ENCODE measurements around the gene CTPS1.

DNA sequence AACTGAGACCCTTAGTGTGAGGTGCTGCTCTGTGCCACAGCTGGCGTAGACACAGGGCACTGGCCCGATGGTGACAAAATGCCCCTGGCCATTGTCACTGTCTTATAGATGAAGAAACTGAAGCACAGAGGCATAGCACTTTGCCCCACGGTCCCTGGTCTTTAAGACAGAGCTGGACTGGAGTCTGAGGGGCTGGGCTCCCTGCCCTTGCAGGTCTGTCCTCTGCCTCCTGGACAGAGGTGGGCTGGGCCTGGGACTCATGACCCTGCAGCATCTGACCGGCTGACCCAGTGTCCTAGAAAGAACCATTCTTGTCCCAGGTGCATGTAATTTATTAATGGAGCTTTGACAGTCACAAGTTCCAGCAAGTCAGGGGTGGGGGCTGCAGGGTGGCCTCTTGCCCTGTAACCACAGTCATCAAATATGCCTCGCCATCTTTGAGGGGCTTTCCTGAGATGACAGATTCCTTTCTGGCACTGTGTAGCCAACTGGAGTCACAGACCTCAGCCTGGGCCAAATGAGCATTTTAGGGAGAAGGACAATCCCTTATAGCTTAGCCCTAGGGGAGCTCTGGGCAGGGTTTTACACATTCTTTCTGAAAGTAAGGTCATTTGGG, 35.9 kb downstream of the CTPS1 start:
- TF ChIP-seq SRF (IDR thresholded peaks at IDR 0.05; ENCODE audit: low read depth) (no peak), POLR2AphosphoS5 (IDR thresholded peaks at IDR 0.05; ENCODE audit: low read depth, low read length) (no peak), EZH2 (IDR thresholded peaks at IDR 0.05) (no peak), TCF7L2 (IDR thresholded peaks at IDR 0.05; ENCODE audit: borderline replicate concordance, extremely low read depth, insufficient read depth, insufficient read length) (no peak)
- TF ChIP-seq, protein P1, sequence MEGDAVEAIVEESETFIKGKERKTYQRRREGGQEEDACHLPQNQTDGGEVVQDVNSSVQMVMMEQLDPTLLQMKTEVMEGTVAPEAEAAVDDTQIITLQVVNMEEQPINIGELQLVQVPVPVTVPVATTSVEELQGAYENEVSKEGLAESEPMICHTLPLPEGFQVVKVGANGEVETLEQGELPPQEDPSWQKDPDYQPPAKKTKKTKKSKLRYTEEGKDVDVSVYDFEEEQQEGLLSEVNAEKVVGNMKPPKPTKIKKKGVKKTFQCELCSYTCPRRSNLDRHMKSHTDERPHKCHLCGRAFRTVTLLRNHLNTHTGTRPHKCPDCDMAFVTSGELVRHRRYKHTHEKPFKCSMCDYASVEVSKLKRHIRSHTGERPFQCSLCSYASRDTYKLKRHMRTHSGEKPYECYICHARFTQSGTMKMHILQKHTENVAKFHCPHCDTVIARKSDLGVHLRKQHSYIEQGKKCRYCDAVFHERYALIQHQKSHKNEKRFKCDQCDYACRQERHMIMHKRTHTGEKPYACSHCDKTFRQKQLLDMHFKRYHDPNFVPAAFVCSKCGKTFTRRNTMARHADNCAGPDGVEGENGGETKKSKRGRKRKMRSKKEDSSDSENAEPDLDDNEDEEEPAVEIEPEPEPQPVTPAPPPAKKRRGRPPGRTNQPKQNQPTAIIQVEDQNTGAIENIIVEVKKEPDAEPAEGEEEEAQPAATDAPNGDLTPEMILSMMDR (IDR thresholded peaks at IDR 0.05 in 2 of 3, conservative IDR thresholded peaks at IDR 0.05 in 1 of 3; ENCODE audit: borderline replicate concordance in 1 of 3, insufficient read depth in 1 of 3, low read depth in 2 of 3, low read length in 2 of 3) = no peak
- TF ChIP-seq, protein P2, sequence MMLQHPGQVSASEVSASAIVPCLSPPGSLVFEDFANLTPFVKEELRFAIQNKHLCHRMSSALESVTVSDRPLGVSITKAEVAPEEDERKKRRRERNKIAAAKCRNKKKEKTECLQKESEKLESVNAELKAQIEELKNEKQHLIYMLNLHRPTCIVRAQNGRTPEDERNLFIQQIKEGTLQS (IDR thresholded peaks at IDR 0.05) = no peak
